Tibial nerve (tissue), 4 donors: ENCODE measurements around the gene MSL3B.

Experiments used
- DNase-seq, 2 donors: peaks; one replicate each; pipeline ENCODE4 v3.0.0-alpha.2; 2019; ENCODE audit warnings: low spot score in 2 of 2
- H3K27ac ChIP-seq, 4 donors: fragments of 200-600 bp; sonication (generic) in 3 of 4; one replicate each; pipeline ENCODE4 v1.5.1; 2017 to 2019; ENCODE audit warnings: mild to moderate bottlenecking in 1 of 4
- H3K27me3 ChIP-seq, 2 donors: fragments of 200-600 bp; sonication (generic) in 1 of 2; one replicate each; pipeline versions ENCODE4 v1.5.1 to v1.6.0; 2017 to 2019
- H3K36me3 ChIP-seq, 3 donors: fragments of 200-600 bp; sonication (generic); one replicate each; pipeline ENCODE4 v1.5.1; 2018 to 2019
- H3K4me1 ChIP-seq, 4 donors: fragments of 200-600 bp; sonication (generic) in 3 of 4; one replicate each; pipeline ENCODE4 v1.5.1; 2017 to 2019
- H3K4me3 ChIP-seq, 4 donors: fragments of 200-600 bp; sonication (generic) in 3 of 4; one replicate each; pipeline ENCODE4 v1.5.1; 2017 to 2019; ENCODE audit warnings: mild to moderate bottlenecking in 1 of 4, moderate library complexity in 1 of 4
- H3K9me3 ChIP-seq, 4 donors: fragments of 200-600 bp; sonication (generic) in 3 of 4; one replicate each; pipeline ENCODE4 v1.5.1; 2017 to 2019
- EP300 ChIP-seq, 2 donors: sonication (generic); formaldehyde crosslinking; IDR thresholded peaks; one replicate each; pipeline ENCODE4 v1.6.1; 2017; ENCODE audit warnings: antibody characterized with exemption in 2 of 2, mild to moderate bottlenecking in 1 of 2
- POLR2A ChIP-seq, 2 donors: fragments of 450-650 bp; IDR thresholded peaks; one replicate each; pipeline ENCODE4 v1.6.1; 2017; ENCODE audit warnings: antibody characterized with exemption in 2 of 2, mild to moderate bottlenecking in 2 of 2, moderate library complexity in 2 of 2
- WGBS, 2 donors: methylation state at CpG; one replicate each; pipeline ENCODE4 v1.1.5; 2018; 5-methylcytosine and 5-hydroxymethylcytosine counted together
- TF ChIP-seq, protein P1 (sequence below), 5 experiments: fragments of 200-600 bp in 3 of 5; fragments of 450-650 bp in 2 of 5; sonication (generic) in 3 of 5; IDR thresholded peaks; one replicate each; pipeline ENCODE4 v1.5.1; 2016 to 2019; ENCODE audit warnings: antibody characterized with exemption in 5 of 5, mild to moderate bottlenecking in 3 of 5, moderate library complexity in 2 of 5

The MSL3B gene

GRCh38 chr2:233853353-233853752 lies 14.8 kb downstream of the MSL3B start:
- H3K27me3 ChIP-seq = no peaks in the 10 kb centered on the region
- TF ChIP-seq, protein P1, sequence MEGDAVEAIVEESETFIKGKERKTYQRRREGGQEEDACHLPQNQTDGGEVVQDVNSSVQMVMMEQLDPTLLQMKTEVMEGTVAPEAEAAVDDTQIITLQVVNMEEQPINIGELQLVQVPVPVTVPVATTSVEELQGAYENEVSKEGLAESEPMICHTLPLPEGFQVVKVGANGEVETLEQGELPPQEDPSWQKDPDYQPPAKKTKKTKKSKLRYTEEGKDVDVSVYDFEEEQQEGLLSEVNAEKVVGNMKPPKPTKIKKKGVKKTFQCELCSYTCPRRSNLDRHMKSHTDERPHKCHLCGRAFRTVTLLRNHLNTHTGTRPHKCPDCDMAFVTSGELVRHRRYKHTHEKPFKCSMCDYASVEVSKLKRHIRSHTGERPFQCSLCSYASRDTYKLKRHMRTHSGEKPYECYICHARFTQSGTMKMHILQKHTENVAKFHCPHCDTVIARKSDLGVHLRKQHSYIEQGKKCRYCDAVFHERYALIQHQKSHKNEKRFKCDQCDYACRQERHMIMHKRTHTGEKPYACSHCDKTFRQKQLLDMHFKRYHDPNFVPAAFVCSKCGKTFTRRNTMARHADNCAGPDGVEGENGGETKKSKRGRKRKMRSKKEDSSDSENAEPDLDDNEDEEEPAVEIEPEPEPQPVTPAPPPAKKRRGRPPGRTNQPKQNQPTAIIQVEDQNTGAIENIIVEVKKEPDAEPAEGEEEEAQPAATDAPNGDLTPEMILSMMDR (IDR thresholded peaks at IDR 0.05) = no peak
- no peaks in the 10 kb centered on the region for H3K9me3 ChIP-seq
- H3K27ac ChIP-seq = no peak overlapping the region
- peak overlapping the region in 2 of 4 donors; percentile 58 to 72 for H3K4me3 ChIP-seq
- WGBS, 2 donors = 26 to 34% methylated on average over 8 of the region's 8 CpGs
- DNase-seq = no peak
- no peaks in the 10 kb centered on the region for H3K36me3 ChIP-seq
- H3K4me1 ChIP-seq = peaks cover 0 to 16% (median 6%) of the 10 kb centered on the region in 4 donors

GRCh38 chr2:233852056-233852455 lies 16.1 kb downstream of the MSL3B start:
- DNase-seq = no peak

GRCh38 chr2:233851169-233851568 lies 17.0 kb downstream of the MSL3B start:
- Histone ChIP-seq H3K9me3 (no peaks in the 10 kb centered on the region), H3K27ac (no peak overlapping the region), H3K4me3 (no peak overlapping the region), H3K27me3 (no peaks in the 10 kb centered on the region), H3K4me1 (peaks cover 0 to 16% (median 6%) of the 10 kb centered on the region in 4 donors), H3K36me3 (no peaks in the 10 kb centered on the region)
- no peak for DNase-seq
- WGBS, 2 donors = 94 to 96% methylated on average over 6 of the region's 6 CpGs
- TF ChIP-seq EP300 (IDR thresholded peaks at IDR 0.05) (no peak), POLR2A (IDR thresholded peaks at IDR 0.05) (no peak)
- TF ChIP-seq, protein P1 (IDR thresholded peaks at IDR 0.05) = no peak

More at GRCh38 chr2:233852056-233852455, 16.1 kb downstream of the MSL3B start:
- no peaks in the 10 kb centered on the region for H3K9me3 ChIP-seq
- WGBS, 2 donors = 53 to 82% methylated on average over 3 of the region's 3 CpGs
- no peak overlapping the region for H3K4me3 ChIP-seq
- H3K27me3 ChIP-seq = no peaks in the 10 kb centered on the region
- H3K4me1 ChIP-seq = peaks cover 0 to 16% (median 6%) of the 10 kb centered on the region in 4 donors
- TF ChIP-seq POLR2A (IDR thresholded peaks at IDR 0.05) (no peak), EP300 (IDR thresholded peaks at IDR 0.05) (no peak)
- TF ChIP-seq, protein P1 (IDR thresholded peaks at IDR 0.05) = no peak
- H3K36me3 ChIP-seq = no peaks in the 10 kb centered on the region
- H3K27ac ChIP-seq = no peak overlapping the region

- 91 to 98% methylated on average over 7 of the region's 7 CpGs for WGBS, 2 donors
Observed at GRCh38 chr2:233850745-233851144, 17.4 kb downstream of the MSL3B start.

DNA sequence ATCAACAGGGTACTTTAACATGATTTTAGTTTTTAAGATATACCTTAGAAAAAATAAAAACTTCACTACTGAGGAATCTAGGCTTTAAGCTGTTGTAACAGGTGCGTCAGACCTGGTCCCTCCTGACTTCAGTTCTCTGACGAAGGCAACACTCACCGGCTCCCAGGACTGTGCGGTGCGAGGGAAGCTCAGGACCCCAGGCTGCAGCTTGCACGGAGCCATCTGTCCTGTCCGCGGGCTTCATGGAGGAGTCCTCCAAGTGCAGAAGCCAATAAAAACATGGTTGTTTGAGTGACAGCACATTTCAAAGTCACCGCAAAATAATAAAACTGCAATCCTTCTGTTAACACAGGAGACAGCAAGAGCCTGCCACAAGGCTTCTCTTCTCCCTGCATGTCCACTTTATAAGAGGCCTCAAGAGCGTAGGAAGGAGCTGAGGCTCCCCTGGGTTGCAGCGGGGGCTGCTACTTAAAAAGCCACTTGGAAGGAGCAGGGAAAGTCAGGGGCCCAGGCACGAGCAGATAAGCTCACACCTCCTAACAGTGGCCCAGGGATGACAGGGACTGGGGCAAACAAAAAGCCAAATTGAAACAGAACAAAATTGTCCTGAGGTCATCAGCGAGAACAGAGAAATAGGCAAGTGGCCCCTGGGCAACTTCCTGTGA lies 18.4 kb downstream of the MSL3B start:
- no peak overlapping the region for H3K4me3 ChIP-seq
- no peaks in the 10 kb centered on the region for H3K36me3 ChIP-seq
- no peaks in the 10 kb centered on the region for H3K27me3 ChIP-seq
- no peaks in the 10 kb centered on the region for H3K9me3 ChIP-seq
- TF ChIP-seq EP300 (IDR thresholded peaks at IDR 0.05) = no peak
- TF ChIP-seq, protein P1 (IDR thresholded peaks at IDR 0.05) = no peak
- TF ChIP-seq POLR2A (IDR thresholded peaks at IDR 0.05) = no peak
- H3K27ac ChIP-seq = no peak overlapping the region
- no peak for DNase-seq
- 94 to 95% methylated on average over 13 of the region's 13 CpGs for WGBS, 2 donors
- H3K4me1 ChIP-seq = peaks cover 0 to 11% (median 6%) of the 10 kb centered on the region in 4 donors

More at GRCh38 chr2:233850745-233851144, 17.4 kb downstream of the MSL3B start:
- H3K36me3 ChIP-seq = no peaks in the 10 kb centered on the region
- TF ChIP-seq POLR2A (IDR thresholded peaks at IDR 0.05) (no peak), EP300 (IDR thresholded peaks at IDR 0.05) (no peak)
- TF ChIP-seq, protein P1 (IDR thresholded peaks at IDR 0.05) = no peak
- H3K27me3 ChIP-seq = no peaks in the 10 kb centered on the region
- H3K27ac ChIP-seq = no peak overlapping the region
- no peaks in the 10 kb centered on the region for H3K9me3 ChIP-seq
- peaks cover 0 to 16% (median 6%) of the 10 kb centered on the region in 4 donors for H3K4me1 ChIP-seq
- no peak for DNase-seq
- no peak overlapping the region for H3K4me3 ChIP-seq
